Stimulated activated CD4-positive, alpha-beta T cell treated with anti-CD3 and anti-CD28 coated beads, Interleukin-15, amount 100 ng/mL, for 1 hour (primary cell): Measurements from ENCODE around the gene SLC26A6.

ENCODE experiments used
- DNase-seq, 2 donors: peaks; one replicate each; pipeline ENCODE4 v3.0.0-alpha.2; 2020; ENCODE audit warnings: low read depth in 1 of 2, low spot score in 1 of 2

Gene SLC26A6

GRCh38 chr3:48581621-48582481 lies 53.4 kb downstream of the SLC26A6 start:
- DNase-seq = no peak

- no peak for DNase-seq
Observed at GRCh38 chr3:48576647-48577046, 58.6 kb downstream of the SLC26A6 start.
